Activated CD4-positive, CD25-positive, alpha-beta regulatory T cell treated with anti-CD3 and anti-CD28 coated beads, Interleukin-2, amount 50 U/mL, for 72 hours (primary cell): ENCODE data around the gene GALR1.
"Not testable (repeated sequence)": the region's sequence is repeated elsewhere in the genome, so short reads cannot be mapped to it uniquely, and the experiment has no call there.

Experiments
- DNase-seq: peaks from one replicate; pipeline ENCODE4 v3.0.0; 2021

GALR1 gene

GRCh38 chr18:77250926-77251729 is 1.5 kb downstream of the GALR1 start:
- DNase-seq = no peak

- no peak for DNase-seq
Measured at GRCh38 chr18:77251730-77252050, 2.0 kb downstream of the GALR1 start.

- no peak for DNase-seq
Measured at GRCh38 chr18:77254711-77255405, 5.2 kb downstream of the GALR1 start.

- no peak for DNase-seq
Measured at GRCh38 chr18:77255426-77256105, 5.9 kb downstream of the GALR1 start.

- no peak for DNase-seq
Measured at GRCh38 chr18:77262643-77263465, 13.2 kb downstream of the GALR1 start.

- DNase-seq = no peak
Measured at GRCh38 chr18:77263466-77263763, 13.8 kb downstream of the GALR1 start.

- DNase-seq = no peak
Measured at GRCh38 chr18:77267969-77268368, 18.3 kb downstream of the GALR1 start.

GRCh38 chr18:77268456-77268855 is 18.8 kb downstream of the GALR1 start:
- no peak for DNase-seq

GRCh38 chr18:77271576-77272481 is 22.2 kb downstream of the GALR1 start:
- DNase-seq = no peak

- not testable (repeated sequence) for DNase-seq
Measured at GRCh38 chr18:77290841-77291240, 41.2 kb downstream of the GALR1 start.

- DNase-seq = no peak
Measured at GRCh38 chr18:77298172-77298571, 48.5 kb downstream of the GALR1 start.

GRCh38 chr18:77299706-77300105 is 50.1 kb downstream of the GALR1 start:
- DNase-seq = no peak

- DNase-seq = no peak
Measured at GRCh38 chr18:77300579-77300978, 50.9 kb downstream of the GALR1 start.

GRCh38 chr18:77304268-77304667 is 54.6 kb downstream of the GALR1 start:
- no peak for DNase-seq

- DNase-seq = no peak
Measured at GRCh38 chr18:77305676-77306075, 56.0 kb downstream of the GALR1 start.

GRCh38 chr18:77308216-77308615 is 58.6 kb downstream of the GALR1 start:
- no peak for DNase-seq

GRCh38 chr18:77314511-77314910 is 64.9 kb downstream of the GALR1 start:
- DNase-seq = no peak

GRCh38 chr18:77314952-77315351 is 65.3 kb downstream of the GALR1 start:
- no peak for DNase-seq

- DNase-seq = no peak
Measured at GRCh38 chr18:77316008-77316407, 66.4 kb downstream of the GALR1 start.

- no peak for DNase-seq
Measured at GRCh38 chr18:77316641-77317040, 67.0 kb downstream of the GALR1 start.

GRCh38 chr18:77320971-77321559 is 71.4 kb downstream of the GALR1 start:
- no peak for DNase-seq
